Gastrocnemius medialis (tissue), 4 donors: ENCODE data around the gene TRMT11. TPM values are rescaled to one million over a fixed set of nuclear protein-coding genes. Genes with fewer than 3 reads are reported as not detected.

Experiments used
- ATAC-seq, 2 donors: fragments of 150-250 bp; one replicate each; pipeline ENCODE4 v1.9.1; 2016
- DNase-seq, 2 donors: peaks; one replicate each; pipeline ENCODE4 v3.0.0-alpha.2; 2019
- H3K27ac ChIP-seq, 4 donors: fragments of 200-600 bp; sonication (generic); 1 replicate in 1 of 4; 2 replicates in 3 of 4; pipeline ENCODE4 v1.5.1; 2016 to 2018; ENCODE audit warnings: mild to moderate bottlenecking in 2 of 4, moderate library complexity in 1 of 4
- H3K27me3 ChIP-seq, 3 donors: fragments of 200-600 bp; sonication (generic) in 2 of 3; 1 replicate in 1 of 3; 2 replicates in 2 of 3; pipeline versions ENCODE4 v1.5.1 to v1.6.0; 2016 to 2019; ENCODE audit warnings: mild to moderate bottlenecking in 1 of 3, moderate library complexity in 1 of 3
- H3K36me3 ChIP-seq, 2 donors: fragments of 200-600 bp; sonication (generic) in 1 of 2; one replicate each; pipeline ENCODE4 v1.5.1; 2017 to 2018
- H3K4me1 ChIP-seq, 2 donors: fragments of 200-600 bp; sonication (generic) in 1 of 2; one replicate each; pipeline ENCODE4 v1.5.1; 2016 to 2017; ENCODE audit warnings: mild to moderate bottlenecking in 2 of 2
- H3K4me3 ChIP-seq, 4 donors: fragments of 200-600 bp; sonication (generic) in 3 of 4; 1 replicate in 1 of 4; 2 replicates in 3 of 4; pipeline ENCODE4 v1.5.1; 2016 to 2019; ENCODE audit warnings: mild to moderate bottlenecking in 2 of 4
- H3K9me3 ChIP-seq, 3 donors: fragments of 200-600 bp; sonication (generic) in 2 of 3; 1 replicate in 1 of 3; 2 replicates in 2 of 3; pipeline ENCODE4 v1.5.1; 2016 to 2019
- POLR2A ChIP-seq, 2 donors: fragments of 450-650 bp; IDR thresholded peaks; one replicate each; pipeline ENCODE4 v1.6.1; 2017; ENCODE audit warnings: antibody characterized with exemption in 2 of 2, mild to moderate bottlenecking in 2 of 2, moderate library complexity in 2 of 2
- in situ Hi-C, 4 donors: fragments of 200-750 bp; cut with MboI; loops; one replicate each; pipeline versions ENCODE4 v1.15.0 to v1.8.0; 2017; ENCODE audit warnings: low sequenced_read_pairs in 4 of 4
- intact Hi-C: fragments of 100-400 bp; cut with DNase I; formaldehyde crosslinking; loops from one replicate; pipeline ENCODE4 v1.15.1; 2023; ENCODE audit warnings: low total_unique reads
- total RNA-seq, 4 donors: library from RNA; depleted of rRNA; stranded (reverse); fragments of >200 nt; gene quantifications; one replicate each; pipeline versions ENCODE4 v1.1.0 to v1.2.3, GENCODE V29; 2016
- TF ChIP-seq, protein P1 (sequence below), 5 experiments: fragments of 450-650 bp in 3 of 5; fragments of 200-600 bp in 2 of 5; sonication (generic) in 2 of 5; IDR thresholded peaks in 4 of 5; conservative IDR thresholded peaks in 1 of 5; 1 replicate in 4 of 5; 2 replicates in 1 of 5; pipeline ENCODE4 v1.5.1; 2016 to 2019; ENCODE audit warnings: antibody characterized with exemption in 5 of 5, mild to moderate bottlenecking in 3 of 5, moderate library complexity in 3 of 5

The TRMT11 gene
- total RNA-seq, 4 donors from 2014 or later, result 2.5 to 10.2 (median 6.9) TPM

DNA sequence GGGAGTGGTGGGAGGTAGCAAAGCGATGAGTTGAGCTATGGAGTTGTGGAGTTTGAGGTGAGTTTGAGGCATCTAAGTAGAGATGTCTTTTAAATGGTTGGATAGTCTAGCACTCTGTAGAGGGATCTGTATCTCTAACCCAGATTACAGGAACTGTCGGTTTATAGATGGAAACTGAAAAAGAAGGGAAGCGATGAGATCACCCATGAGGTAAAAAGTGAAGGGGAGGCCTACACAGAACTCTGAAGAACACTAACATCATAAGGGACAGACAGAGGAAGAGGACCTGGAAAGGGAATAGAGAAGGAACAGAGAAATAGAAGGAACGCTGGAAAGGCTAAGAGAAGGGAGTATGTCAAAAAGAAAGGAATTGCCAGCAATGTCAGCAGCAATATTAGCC, 27.3 kb upstream of the TRMT11 start:
- ATAC-seq, result no peak
- in situ Hi-C loops, result loop anchor here in 3 of 4 donors (10.0 to 25.0 kb wide), 3 partner anchors 97 to 647 kb away; partner anchors contain the start of gene HDDC2 (in 1 of the 3)
- no peaks in the 10 kb centered on the region for H3K9me3 ChIP-seq
- H3K4me3 ChIP-seq, result no peak overlapping the region
- H3K36me3 ChIP-seq, result no peaks in the 10 kb centered on the region
- no peak for DNase-seq
- H3K27ac ChIP-seq, result no peak overlapping the region
- intact Hi-C loops, result loop anchor here (5.0 kb wide), 1 partner anchor 102 kb away; no protein-coding TSS in a partner anchor
- TF ChIP-seq POLR2A (IDR thresholded peaks at IDR 0.05), result no peak
- TF ChIP-seq, protein P1, sequence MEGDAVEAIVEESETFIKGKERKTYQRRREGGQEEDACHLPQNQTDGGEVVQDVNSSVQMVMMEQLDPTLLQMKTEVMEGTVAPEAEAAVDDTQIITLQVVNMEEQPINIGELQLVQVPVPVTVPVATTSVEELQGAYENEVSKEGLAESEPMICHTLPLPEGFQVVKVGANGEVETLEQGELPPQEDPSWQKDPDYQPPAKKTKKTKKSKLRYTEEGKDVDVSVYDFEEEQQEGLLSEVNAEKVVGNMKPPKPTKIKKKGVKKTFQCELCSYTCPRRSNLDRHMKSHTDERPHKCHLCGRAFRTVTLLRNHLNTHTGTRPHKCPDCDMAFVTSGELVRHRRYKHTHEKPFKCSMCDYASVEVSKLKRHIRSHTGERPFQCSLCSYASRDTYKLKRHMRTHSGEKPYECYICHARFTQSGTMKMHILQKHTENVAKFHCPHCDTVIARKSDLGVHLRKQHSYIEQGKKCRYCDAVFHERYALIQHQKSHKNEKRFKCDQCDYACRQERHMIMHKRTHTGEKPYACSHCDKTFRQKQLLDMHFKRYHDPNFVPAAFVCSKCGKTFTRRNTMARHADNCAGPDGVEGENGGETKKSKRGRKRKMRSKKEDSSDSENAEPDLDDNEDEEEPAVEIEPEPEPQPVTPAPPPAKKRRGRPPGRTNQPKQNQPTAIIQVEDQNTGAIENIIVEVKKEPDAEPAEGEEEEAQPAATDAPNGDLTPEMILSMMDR (IDR thresholded peaks at IDR 0.05 in 4 of 5, conservative IDR thresholded peaks at IDR 0.05 in 1 of 5), result no peak
- H3K4me1 ChIP-seq, result peaks cover 19 to 20% of the 10 kb centered on the region in 2 donors
- H3K27me3 ChIP-seq, result no peaks in the 10 kb centered on the region

DNA sequence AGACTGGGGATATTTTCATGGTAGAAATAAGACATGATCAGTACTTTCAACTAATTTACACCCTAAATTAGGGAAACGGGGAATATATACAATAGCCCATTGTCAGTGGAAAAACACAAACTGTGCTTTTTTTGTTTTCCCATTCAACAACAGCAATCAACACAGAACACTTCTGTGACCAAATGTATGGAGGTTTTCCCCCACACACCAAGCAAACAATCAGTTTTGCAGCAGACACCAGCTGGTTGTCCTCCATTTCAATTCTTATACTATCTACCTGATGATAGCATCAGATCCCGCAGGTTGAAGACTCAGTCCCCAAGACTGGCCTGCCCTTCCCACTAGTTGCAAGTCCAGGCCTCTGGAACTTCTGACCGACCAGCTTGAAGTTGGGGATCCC, 25.2 kb upstream of the TRMT11 start:
- no peaks in the 10 kb centered on the region for H3K9me3 ChIP-seq
- intact Hi-C loops, result no loop called here
- DNase-seq, result no peak
- no peaks in the 10 kb centered on the region for H3K27me3 ChIP-seq
- in situ Hi-C loops, result loop anchor here in 3 of 4 donors (5.0 to 25.0 kb wide), 3 partner anchors 99 to 649 kb away; partner anchors contain the start of gene HDDC2 (in 1 of the 3)
- ATAC-seq, result no peak
- no peaks in the 10 kb centered on the region for H3K36me3 ChIP-seq
- H3K27ac ChIP-seq, result no peak overlapping the region
- TF ChIP-seq, protein P1 (IDR thresholded peaks at IDR 0.05 in 4 of 5, conservative IDR thresholded peaks at IDR 0.05 in 1 of 5), result no peak
- no peak for TF ChIP-seq POLR2A (IDR thresholded peaks at IDR 0.05)
- no peak overlapping the region for H3K4me3 ChIP-seq
- peaks cover 18 to 19% of the 10 kb centered on the region in 2 donors for H3K4me1 ChIP-seq

DNA sequence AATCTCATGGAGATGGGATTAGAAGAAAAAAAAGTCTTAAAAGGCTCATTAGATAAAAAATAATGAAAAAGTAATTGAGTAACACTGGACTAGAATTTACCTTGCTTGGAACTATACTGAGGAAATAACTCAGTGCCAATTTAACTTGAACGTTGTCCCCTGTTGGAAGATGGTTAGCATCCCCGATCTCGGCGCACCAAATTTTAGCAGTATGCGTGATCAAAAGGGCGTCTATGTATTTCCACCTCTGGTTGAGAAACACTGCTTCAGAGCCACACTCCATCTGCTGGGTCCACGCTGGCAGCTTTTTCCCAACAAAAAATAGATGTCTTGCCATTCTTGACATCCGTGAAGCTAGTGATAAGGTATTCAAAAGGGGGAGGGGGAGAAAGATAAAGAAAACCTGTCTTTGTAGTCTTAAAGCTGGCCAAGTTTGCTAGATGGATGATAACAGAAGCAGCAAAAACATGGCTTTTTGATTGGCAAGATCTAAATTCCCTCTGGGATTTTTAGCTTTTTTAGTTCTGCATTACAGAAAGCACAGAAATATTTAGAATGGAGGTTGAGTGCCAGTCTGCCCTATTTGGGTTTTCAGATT, 23.3 kb upstream of the TRMT11 start:
- H3K27ac ChIP-seq, result no peak overlapping the region
- DNase-seq, result no peak
- H3K36me3 ChIP-seq, result peaks cover 0 to under 1% of the 10 kb centered on the region in 2 donors
- H3K9me3 ChIP-seq, result no peaks in the 10 kb centered on the region
- no peaks in the 10 kb centered on the region for H3K27me3 ChIP-seq
- TF ChIP-seq, protein P1 (IDR thresholded peaks at IDR 0.05 in 4 of 5, conservative IDR thresholded peaks at IDR 0.05 in 1 of 5), result no peak
- no peak for TF ChIP-seq POLR2A (IDR thresholded peaks at IDR 0.05)
- intact Hi-C loops (no loop called here), in situ Hi-C loops (loop anchor here in 3 of 4 donors (5.0 to 25.0 kb wide), 3 partner anchors 101 to 651 kb away; partner anchors contain the start of gene HDDC2 (in 1 of the 3))
- no peak overlapping the region for H3K4me3 ChIP-seq
- peaks cover 9 to 16% of the 10 kb centered on the region in 2 donors for H3K4me1 ChIP-seq
- ATAC-seq, result no peak

DNA sequence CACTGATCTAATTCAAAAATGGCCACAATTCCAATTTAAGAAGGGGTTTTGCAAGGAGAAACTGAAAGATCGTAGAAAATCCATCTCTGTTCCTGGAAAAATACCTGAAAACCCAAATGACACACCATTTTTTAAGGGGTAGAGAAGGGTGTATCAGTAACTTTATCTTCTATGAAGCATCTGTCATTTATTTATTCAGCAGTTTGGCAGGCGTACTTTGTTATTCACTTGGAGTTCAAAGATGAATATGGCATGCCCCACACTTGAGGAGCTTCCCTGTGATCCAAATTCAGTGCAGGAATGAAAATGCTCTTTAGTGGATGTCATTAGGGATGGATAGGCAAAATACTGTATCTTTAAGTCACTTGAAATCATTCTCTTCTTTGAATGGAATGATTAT, 22.5 kb upstream of the TRMT11 start:
- peaks cover 0 to 4% of the 10 kb centered on the region in 2 donors for H3K36me3 ChIP-seq
- no peak overlapping the region for H3K27ac ChIP-seq
- TF ChIP-seq, protein P1 (IDR thresholded peaks at IDR 0.05 in 4 of 5, conservative IDR thresholded peaks at IDR 0.05 in 1 of 5), result no peak
- no peak for TF ChIP-seq POLR2A (IDR thresholded peaks at IDR 0.05)
- no peaks in the 10 kb centered on the region for H3K9me3 ChIP-seq
- no peaks in the 10 kb centered on the region for H3K27me3 ChIP-seq
- no peak for DNase-seq
- H3K4me3 ChIP-seq, result no peak overlapping the region
- H3K4me1 ChIP-seq, result peaks cover under 1 to 9% of the 10 kb centered on the region in 2 donors
- in situ Hi-C loops (loop anchor here in 3 of 4 donors (5.0 to 25.0 kb wide), 3 partner anchors 102 to 652 kb away; partner anchors contain the start of gene HDDC2 (in 1 of the 3)), intact Hi-C loops (no loop called here)
- ATAC-seq, result no peak
